MCF 10A (cell line): ENCODE results near the gene TAF3. TPM values are rescaled to one million over a fixed set of nuclear protein-coding genes. Genes with fewer than 3 reads are reported as not detected.

Source experiments
- BruUV-seq: library from RNA; stranded (reverse); fragments of 400-500 nt; replicated peaks from 2 replicates; lab custom pipeline; 2021; lab: Mats Ljungman, UMichigan
- CTCF ChIA-PET: fragments of 300-600 bp; sonication (Branson Sonifier 250); formaldehyde crosslinking; extraction: SDS; loops from one replicate; lab custom pipeline; 2021; ENCODE audit warnings: antibody characterized with exemption, inconsistent platforms; lab: Yijun Ruan, JAX
- POLR2A ChIA-PET: fragments of 300-600, 350-650 bp; sonication (Branson Sonifier 250); formaldehyde crosslinking; extraction: SDS; loops from one replicate; lab custom pipeline; 2020; ENCODE audit warnings: antibody characterized with exemption, inconsistent platforms; lab: Yijun Ruan, JAX
- DNase-seq: peaks from one replicate; pipeline ENCODE4 v3.0.0-alpha.2; 2018; ENCODE audit not compliant: unreplicated experiment
- H3K27ac Mint-ChIP-seq: one replicate; pipeline ENCODE4 v1.8.0; 2022; ENCODE audit warnings: mild to moderate bottlenecking, low read depth, mixed read lengths; ENCODE audit not compliant: unreplicated experiment
- H3K27me3 Mint-ChIP-seq: one replicate; pipeline ENCODE4 v1.8.0; 2022; ENCODE audit warnings: mixed read lengths; ENCODE audit not compliant: insufficient read depth, unreplicated experiment
- H3K36me3 Mint-ChIP-seq: one replicate; pipeline ENCODE4 v1.8.0; 2022; ENCODE audit warnings: mild to moderate bottlenecking, moderate library complexity, mixed read lengths; ENCODE audit not compliant: insufficient read depth, unreplicated experiment
- H3K4me1 Mint-ChIP-seq: one replicate; pipeline ENCODE4 v1.8.0; 2022; ENCODE audit warnings: mixed read lengths; ENCODE audit not compliant: insufficient read depth, unreplicated experiment
- H3K4me3 Mint-ChIP-seq: one replicate; pipeline ENCODE4 v1.8.0; 2022; ENCODE audit warnings: mild to moderate bottlenecking, moderate library complexity, mixed read lengths; ENCODE audit not compliant: unreplicated experiment
- H3K9me3 Mint-ChIP-seq: one replicate; pipeline ENCODE4 v1.8.0; 2022; ENCODE audit warnings: mixed read lengths; ENCODE audit not compliant: unreplicated experiment
- intact Hi-C: fragments of 100-400 bp; cut with micrococcal nuclease; formaldehyde crosslinking; loops from 2 replicates; pipeline ENCODE4 v1.14.1; 2022
- total RNA-seq: library from RNA; stranded (reverse); gene quantifications from 2 replicates; pipeline ENCODE4 v1.2.3, GENCODE V29; 2022
- TF ChIP-seq, protein P1 (sequence below): fragments of 200-600 bp; IDR thresholded peaks from one replicate; pipeline ENCODE4 v1.8.0; 2022; ENCODE audit warnings: antibody characterized with exemption, mild to moderate bottlenecking; ENCODE audit not compliant: unreplicated experiment

TAF3 gene
- total RNA-seq, 1 experiment from 2014 or later: 9.9 TPM

DNA sequence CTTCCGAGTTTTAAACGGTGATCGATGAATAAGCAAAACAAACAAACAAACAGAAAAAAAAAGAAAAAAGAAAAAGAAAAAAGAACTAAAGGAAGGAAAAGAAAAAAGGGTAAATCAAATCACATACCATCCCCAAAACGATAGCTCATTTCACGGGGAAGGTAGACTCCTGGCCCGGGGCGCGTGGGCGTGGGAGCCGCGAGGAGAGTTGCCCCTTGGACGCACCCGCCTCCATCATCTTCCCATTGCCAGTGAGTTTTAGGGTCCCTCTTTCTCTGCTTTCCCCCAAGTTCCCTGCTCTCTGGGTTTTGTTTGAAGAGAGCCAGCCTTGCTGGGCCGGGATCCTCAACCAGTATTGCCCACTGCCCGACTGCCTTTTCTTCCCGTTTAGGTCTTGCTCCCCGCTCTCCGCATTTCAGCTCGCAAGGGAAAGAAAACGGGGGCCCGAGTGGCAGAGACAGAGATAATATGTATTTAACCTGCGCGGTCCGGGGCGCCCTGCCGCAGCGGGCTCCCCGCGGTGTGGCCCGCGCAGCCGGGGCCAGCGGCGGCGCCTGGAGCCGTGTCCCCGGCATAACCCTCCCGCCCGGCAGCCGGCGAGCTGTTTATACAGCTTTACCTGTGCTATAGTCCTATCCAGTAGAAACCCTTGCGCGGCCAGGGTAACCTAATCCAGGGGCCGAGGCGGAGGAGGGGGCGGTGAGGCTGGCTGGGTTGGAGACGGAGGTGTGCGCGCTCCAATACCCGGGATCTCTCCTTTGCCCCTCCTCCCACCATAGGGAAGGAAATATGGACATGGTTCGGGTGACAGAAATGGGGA, 230.9 kb downstream of the TAF3 start:
- H3K9me3 Mint-ChIP-seq: no peaks in the 10 kb centered on the region
- H3K36me3 Mint-ChIP-seq: no peaks in the 10 kb centered on the region
- intact Hi-C loops: no loop called here
- TF ChIP-seq, protein P1, sequence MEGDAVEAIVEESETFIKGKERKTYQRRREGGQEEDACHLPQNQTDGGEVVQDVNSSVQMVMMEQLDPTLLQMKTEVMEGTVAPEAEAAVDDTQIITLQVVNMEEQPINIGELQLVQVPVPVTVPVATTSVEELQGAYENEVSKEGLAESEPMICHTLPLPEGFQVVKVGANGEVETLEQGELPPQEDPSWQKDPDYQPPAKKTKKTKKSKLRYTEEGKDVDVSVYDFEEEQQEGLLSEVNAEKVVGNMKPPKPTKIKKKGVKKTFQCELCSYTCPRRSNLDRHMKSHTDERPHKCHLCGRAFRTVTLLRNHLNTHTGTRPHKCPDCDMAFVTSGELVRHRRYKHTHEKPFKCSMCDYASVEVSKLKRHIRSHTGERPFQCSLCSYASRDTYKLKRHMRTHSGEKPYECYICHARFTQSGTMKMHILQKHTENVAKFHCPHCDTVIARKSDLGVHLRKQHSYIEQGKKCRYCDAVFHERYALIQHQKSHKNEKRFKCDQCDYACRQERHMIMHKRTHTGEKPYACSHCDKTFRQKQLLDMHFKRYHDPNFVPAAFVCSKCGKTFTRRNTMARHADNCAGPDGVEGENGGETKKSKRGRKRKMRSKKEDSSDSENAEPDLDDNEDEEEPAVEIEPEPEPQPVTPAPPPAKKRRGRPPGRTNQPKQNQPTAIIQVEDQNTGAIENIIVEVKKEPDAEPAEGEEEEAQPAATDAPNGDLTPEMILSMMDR: no peak
- POLR2A ChIA-PET: interaction anchor here (0.6 kb wide), 1 partner anchor 470 kb away, joined by 4 read pairs; no protein-coding TSS in a partner anchor
- peaks cover 5% of the 10 kb centered on the region for H3K4me1 Mint-ChIP-seq
- H3K27ac Mint-ChIP-seq: no peak overlapping the region
- BruUV-seq: no TSS peak
- CTCF ChIA-PET: interaction anchor here (0.7 kb wide), 1 partner anchor 451 kb away, joined by 3 read pairs; no protein-coding TSS in a partner anchor
- DNase-seq: no peak
- peak overlapping the region; percentile 67 for H3K4me3 Mint-ChIP-seq
- H3K27me3 Mint-ChIP-seq: peaks cover 11% of the 10 kb centered on the region

DNA sequence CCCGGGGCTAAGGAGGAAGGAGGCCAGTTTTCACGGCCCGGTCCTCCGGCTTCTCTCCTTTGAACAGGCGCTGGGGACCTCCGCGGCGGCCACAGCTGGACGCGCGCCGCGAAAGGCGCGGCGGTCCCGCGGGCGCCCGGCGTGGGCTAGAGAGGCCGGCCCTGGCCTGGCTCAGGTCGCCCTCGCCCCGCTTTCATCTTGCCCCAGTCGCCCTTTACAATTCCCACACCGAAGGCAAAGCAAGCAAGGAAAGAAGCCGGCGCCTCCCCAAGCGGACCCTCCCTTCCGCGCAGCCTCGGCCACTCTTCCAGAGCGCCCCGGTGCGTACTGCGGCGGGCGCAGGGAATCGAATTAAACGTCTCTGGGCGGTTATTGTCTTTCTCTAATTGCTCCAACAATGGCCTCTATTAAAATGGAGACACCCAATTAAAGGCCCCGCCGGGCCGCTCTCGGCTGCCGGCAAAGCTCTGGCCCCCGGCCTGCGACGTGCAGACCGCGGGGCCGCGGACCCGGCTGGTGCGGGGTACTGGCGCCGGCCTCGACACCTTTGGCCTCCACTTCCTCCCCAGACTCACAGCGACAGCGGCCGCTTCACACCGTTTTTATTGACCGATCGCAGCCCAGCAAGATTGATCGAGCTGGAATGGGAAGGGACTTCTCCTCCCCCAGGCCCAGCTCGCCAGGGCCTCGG, 231.7 kb downstream of the TAF3 start:
- TF ChIP-seq, protein P1: no peak
- Mint-ChIP-seq H3K4me1 (peaks cover 5% of the 10 kb centered on the region), H3K27me3 (peaks cover 11% of the 10 kb centered on the region), H3K27ac (no peak overlapping the region), H3K36me3 (no peaks in the 10 kb centered on the region), H3K9me3 (no peaks in the 10 kb centered on the region), H3K4me3 (peak overlapping the region; percentile 67)
- intact Hi-C loops: loop anchor here (5.0 to 10.0 kb wide), 2 partner anchors 523 to 705 kb away; no protein-coding TSS in a partner anchor
- ChIA-PET POLR2A (interaction anchor here (0.6 kb wide), 1 partner anchor 469 kb away, joined by 4 read pairs; no protein-coding TSS in a partner anchor), CTCF (interaction anchor here (0.7 kb wide), 1 partner anchor 450 kb away, joined by 3 read pairs; no protein-coding TSS in a partner anchor)
- no peak for DNase-seq
- no TSS peak for BruUV-seq

DNA sequence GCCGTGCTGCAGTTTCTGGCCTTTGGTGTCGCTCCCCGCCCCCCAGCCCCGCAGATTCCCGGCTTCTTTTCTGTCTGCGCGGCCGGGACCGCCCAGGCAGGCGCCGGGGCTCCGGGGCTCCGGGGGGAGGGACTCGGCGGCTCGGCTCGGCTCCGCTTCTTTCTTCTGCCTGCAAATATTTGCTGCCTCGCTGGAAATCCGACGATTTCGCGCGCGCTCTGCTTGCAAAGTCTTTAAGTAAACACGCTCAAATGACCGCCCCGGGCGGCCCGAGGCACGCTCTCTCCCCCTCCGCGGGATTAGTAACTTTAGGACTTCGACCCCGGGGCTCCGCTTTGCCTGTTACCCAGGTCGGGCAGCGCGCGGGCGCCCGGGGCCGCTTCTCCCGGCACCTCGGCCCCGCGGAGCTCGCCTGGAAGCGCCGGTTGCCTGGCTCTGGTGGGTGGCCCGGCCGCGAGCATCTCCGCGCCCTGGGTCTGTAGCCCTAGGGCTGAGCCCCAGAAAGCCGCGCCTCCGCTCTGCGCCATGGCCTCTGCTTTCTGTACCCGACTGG, 232.3 kb downstream of the TAF3 start:
- Mint-ChIP-seq H3K4me1 (peaks cover 1% of the 10 kb centered on the region), H3K27ac (no peak overlapping the region), H3K27me3 (peaks cover 11% of the 10 kb centered on the region), H3K9me3 (no peaks in the 10 kb centered on the region), H3K36me3 (no peaks in the 10 kb centered on the region), H3K4me3 (peak overlapping the region; percentile 67)
- intact Hi-C loops: loop anchor here (5.0 to 10.0 kb wide), 2 partner anchors 523 to 704 kb away; no protein-coding TSS in a partner anchor
- ChIA-PET POLR2A (no interaction called here), CTCF (no interaction called here)
- TF ChIP-seq, protein P1: no peak
- DNase-seq: no peak
- BruUV-seq: no TSS peak
